AG09319 (cell line): ENCODE results near the gene CRYBB2.

Experiments
- DNase-seq: peaks from one replicate; pipeline ENCODE4 v3.0.0-alpha.2; 2010; ENCODE audit warnings: low read depth; ENCODE audit errors: extremely low read depth
- CTCF ChIP-seq: IDR thresholded peaks from 2 replicates; pipeline ENCODE4 v1.5.1; 2011; ENCODE audit warnings: low read depth, mild to moderate bottlenecking, inconsistent platforms, low read length, moderate library complexity

CRYBB2 gene

DNA sequence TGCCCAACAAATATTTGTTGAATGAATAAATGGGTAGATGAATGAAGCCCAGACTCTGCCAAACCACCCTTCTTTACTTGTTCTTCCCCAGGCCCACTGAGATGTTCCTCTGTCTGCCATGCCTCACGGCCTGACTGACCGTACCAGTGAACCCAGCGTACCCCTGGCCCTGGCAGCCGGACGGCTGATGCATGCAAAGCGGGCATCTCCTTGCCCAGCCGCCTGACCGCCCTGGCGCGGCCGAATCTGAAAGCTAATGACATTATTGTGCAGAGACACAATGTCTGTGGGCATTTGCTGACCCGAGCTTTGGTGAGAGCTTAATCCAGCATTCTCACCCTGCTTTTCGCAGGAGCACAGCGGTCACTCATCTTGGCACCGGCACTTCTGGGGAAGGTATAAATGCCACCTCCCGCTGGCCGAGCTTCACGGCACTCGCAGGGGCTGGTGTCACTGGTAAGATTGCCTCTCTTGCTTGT is at the start of gene CRYBB2:
CRYBB2 (plus strand) TSS at position 429 of the 479 bp plus-strand sequence. CDS start 1,791 bp downstream, outside the sequence.
- no peak for DNase-seq
- no peak for TF ChIP-seq CTCF

DNA sequence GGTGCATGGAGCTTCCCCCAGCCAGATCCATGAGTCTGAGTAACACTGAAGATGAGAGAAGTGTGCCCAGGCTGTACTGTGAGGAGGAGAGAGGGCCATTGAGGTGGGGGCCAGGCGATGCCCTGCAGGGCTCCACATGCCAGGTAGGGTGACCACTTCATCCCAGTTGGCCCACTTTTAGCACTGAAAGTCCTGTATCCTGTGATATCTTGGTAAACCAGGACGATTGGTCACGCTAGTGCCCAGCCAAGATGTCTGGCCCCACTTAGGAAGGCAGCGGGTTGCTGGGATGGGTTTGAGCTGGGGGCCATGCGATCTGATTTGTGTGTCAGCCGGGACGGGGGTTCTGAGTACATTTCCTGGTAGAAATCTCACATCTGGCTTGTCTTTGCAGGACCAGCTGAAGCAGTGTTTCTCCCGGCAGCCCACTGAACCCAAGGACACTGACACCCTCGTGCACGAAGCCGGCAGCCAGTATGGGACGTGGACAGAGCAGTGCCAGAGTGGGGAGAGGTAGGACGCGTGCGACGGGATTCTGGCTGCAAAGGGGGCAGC is 48.9 kb upstream of the CRYBB2 start:
- TF ChIP-seq CTCF: no peak
- no peak for DNase-seq

GRCh38 chr22:25172153-25172552 is 47.3 kb upstream of the CRYBB2 start:
- DNase-seq: no peak
- TF ChIP-seq CTCF: no peak

- TF ChIP-seq CTCF: no peak
- no peak for DNase-seq
These were observed 45.1 kb upstream of the CRYBB2 start for GRCh38 chr22:25174156-25174887.

GRCh38 chr22:25174888-25175411 is 44.5 kb upstream of the CRYBB2 start:
- no peak for DNase-seq
- no peak for TF ChIP-seq CTCF

DNA sequence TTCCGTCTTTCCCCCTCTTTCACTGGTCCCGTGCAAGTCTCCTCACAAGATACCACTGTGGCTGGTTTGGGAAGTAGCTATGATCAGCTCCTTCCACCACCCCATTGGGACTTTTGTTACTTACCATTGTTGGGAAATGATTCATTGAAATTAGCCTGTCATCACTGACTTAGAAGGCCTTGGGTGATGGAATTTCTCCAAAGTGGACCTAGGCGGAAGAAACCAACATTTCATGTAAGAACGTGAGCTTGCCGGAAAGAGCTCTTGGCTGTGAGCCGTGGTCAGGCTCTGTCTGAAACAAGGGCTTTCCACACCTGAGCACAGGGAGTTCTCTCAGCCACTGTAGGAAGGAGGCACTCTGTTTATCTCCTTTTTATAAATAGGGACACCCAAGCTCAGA is 43.3 kb upstream of the CRYBB2 start:
- no peak for TF ChIP-seq CTCF
- DNase-seq: no peak

DNA sequence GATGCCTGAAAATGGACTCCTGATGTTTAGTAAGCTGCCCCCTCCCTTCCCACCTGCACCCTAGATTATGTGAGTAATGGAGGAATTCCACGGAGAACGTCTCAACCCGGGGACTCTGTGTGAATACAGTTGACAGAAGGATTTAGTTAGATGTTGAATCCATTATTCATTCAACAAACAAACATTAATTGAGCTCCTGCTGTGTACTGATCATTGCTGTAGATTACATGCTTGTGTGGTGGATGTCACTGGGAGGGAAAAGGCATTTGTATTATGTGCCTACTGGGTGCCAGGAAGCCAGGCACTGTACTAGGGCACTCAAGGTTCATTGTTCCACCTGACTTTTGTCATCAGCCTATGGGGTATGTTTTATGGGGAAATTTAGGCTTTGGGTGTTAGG is 42.6 kb upstream of the CRYBB2 start:
- TF ChIP-seq CTCF: no peak
- DNase-seq: no peak
